SH-SY5Y (cell line): ENCODE measurements around the gene MAN1A1.
A peak's percentile ranks its signal among the peaks of the same experiment; 100 is the strongest.

Source experiments
- GATA2 ChIP-seq: IDR thresholded peaks from 2 replicates; pipeline ENCODE4 v1.6.1; 2011; ENCODE audit warnings: mild to moderate bottlenecking, low read depth, low read length
- GATA3 ChIP-seq: IDR thresholded peaks from 2 replicates; pipeline ENCODE4 v1.6.1; 2011; ENCODE audit warnings: low read depth, mild to moderate bottlenecking, low read length, moderate library complexity

DNA sequence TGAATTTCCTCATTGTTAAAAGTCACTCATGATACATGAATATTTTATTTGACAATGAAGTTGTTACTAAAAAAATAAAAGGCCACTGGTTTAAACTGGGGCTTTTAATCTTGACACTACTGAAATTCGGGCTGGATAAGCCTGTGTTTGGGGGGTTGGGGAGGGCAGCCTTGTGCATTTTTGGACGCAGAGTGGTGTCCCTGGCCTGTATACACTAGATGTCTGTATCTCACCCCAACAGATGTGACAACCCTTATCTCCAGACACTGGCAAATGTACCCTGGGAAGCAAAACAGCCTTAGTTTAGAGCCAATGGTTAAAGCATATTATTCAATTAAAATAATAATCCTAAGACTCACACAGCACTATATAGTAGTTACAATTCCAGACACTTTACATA lies 24.8 kb downstream of the MAN1A1 start:
- TF ChIP-seq GATA2 (peak; percentile 81), GATA3 (no peak)
